Glomerular visceral epithelial cell (primary cell): ENCODE data around the gene ZNF598.
"Not testable (repeated sequence)": the region's sequence is repeated elsewhere in the genome, so short reads cannot be mapped to it uniquely, and the experiment has no call there.

ENCODE experiments used
- DNase-seq: peaks from one replicate; pipeline ENCODE4 v3.0.0-alpha.2; 2016; ENCODE audit errors: extremely low spot score

ZNF598 gene

GRCh38 chr16:1976951-1977874, 32.4 kb downstream of the ZNF598 start:
- no peak for DNase-seq

GRCh38 chr16:1976216-1976520, 33.5 kb downstream of the ZNF598 start:
- DNase-seq: no peak

GRCh38 chr16:1975432-1976215, 34.0 kb downstream of the ZNF598 start:
- DNase-seq: no peak

GRCh38 chr16:1974157-1975070, 35.2 kb downstream of the ZNF598 start:
- no peak for DNase-seq

GRCh38 chr16:1973461-1974156, 36.0 kb downstream of the ZNF598 start:
- DNase-seq: no peak

GRCh38 chr16:1972490-1972877, 37.1 kb downstream of the ZNF598 start:
- DNase-seq: no peak

GRCh38 chr16:1971796-1972489, 37.7 kb downstream of the ZNF598 start, which contains the start of gene TBL3:
Gene TBL3, plus strand, starts transcription at chr16:1972053. Its CDS starts 112 bp downstream, at chr16:1972165.
- DNase-seq: peak; percentile 93

GRCh38 chr16:1968146-1968953, 41.3 kb downstream of the ZNF598 start:
- DNase-seq: no peak

- no peak for DNase-seq
Measured at GRCh38 chr16:1966460-1966859, 43.2 kb downstream of the ZNF598 start, which contains the start of gene RNF151. Gene RNF151, plus strand, starts transcription at chr16:1966856. Its CDS starts 26 bp downstream, at chr16:1966882.

GRCh38 chr16:1965396-1966001, 44.1 kb downstream of the ZNF598 start:
- DNase-seq: no peak

- DNase-seq: peak; percentile 98
Measured at GRCh38 chr16:1964506-1965395, 44.9 kb downstream of the ZNF598 start, which contains the start of gene RPS2. Gene RPS2, minus strand, starts transcription at chr16:1964826. Its CDS starts 201 bp downstream, at chr16:1964625.

- DNase-seq: no peak
Measured at GRCh38 chr16:1963806-1964505, 45.7 kb downstream of the ZNF598 start.

- not testable (repeated sequence) for DNase-seq
Measured at GRCh38 chr16:1962161-1963153, 47.2 kb downstream of the ZNF598 start.

- DNase-seq: no peak
Measured at GRCh38 chr16:1961651-1962067, 48.0 kb downstream of the ZNF598 start.

- peak; percentile 53 for DNase-seq
Measured at GRCh38 chr16:1960665-1961630, 48.7 kb downstream of the ZNF598 start.
